Keratinocyte (primary cell): Measurements from ENCODE around the gene SPAG16. TPM values are rescaled to one million over a fixed set of nuclear protein-coding genes. Genes with fewer than 3 reads are reported as not detected.
A peak's percentile ranks its signal among the peaks of the same experiment; 100 is the strongest.

ENCODE experiments used
- DNase-seq: peaks from one replicate; pipeline ENCODE4 v3.0.0-alpha.2; 2011; ENCODE audit warnings: low read depth, missing footprints, low spot score
- FAIRE-seq: peaks from 2 replicates; lab custom pipeline; 2011; peaks lifted over from hg19 to GRCh38; lab: Jason Lieb, UNC
- H2AFZ ChIP-seq: 2 replicates; pipeline ENCODE4 v1.6.0; 2012; ENCODE audit warnings: low read length, control low read depth, inconsistent platforms; ENCODE audit not compliant: control insufficient read depth
- H3K27ac ChIP-seq: 2 replicates; pipeline ENCODE4 v1.5.1; 2011; ENCODE audit warnings: low read length; ENCODE audit not compliant: control insufficient read depth, insufficient read depth
- H3K27me3 ChIP-seq: 3 replicates; pipeline ENCODE4 v1.6.0; 2011; ENCODE audit warnings: low read length; ENCODE audit not compliant: control insufficient read depth, insufficient read depth; ENCODE audit errors: extremely low read depth
- H3K36me3 ChIP-seq, 2 experiments: 2 replicates in 1 of 2; 3 replicates in 1 of 2; pipeline ENCODE4 v1.5.1; 2011; ENCODE audit warnings: low read length in 2 of 2, mild to moderate bottlenecking in 1 of 2; ENCODE audit not compliant: control insufficient read depth in 2 of 2, insufficient read depth in 2 of 2; ENCODE audit errors: extremely low read depth in 1 of 2
- H3K4me1 ChIP-seq: 3 replicates; pipeline ENCODE4 v1.5.1; 2011; ENCODE audit warnings: low read length; ENCODE audit not compliant: control insufficient read depth, insufficient read depth; ENCODE audit errors: extremely low read depth
- H3K4me2 ChIP-seq: 3 replicates; pipeline ENCODE4 v1.6.0; 2011; ENCODE audit warnings: low read depth, low read length; ENCODE audit not compliant: control insufficient read depth, insufficient read depth; ENCODE audit errors: extremely low read depth
- H3K4me3 ChIP-seq, 3 experiments: fragments of 200-600 bp in 1 of 3; sonication (generic) in 1 of 3; 2 replicates in 2 of 3; 3 replicates in 1 of 3; pipeline ENCODE4 v1.5.1; 2011 to 2016; ENCODE audit warnings: low read length in 3 of 3, mild to moderate bottlenecking in 3 of 3, control low read depth in 2 of 3, inconsistent platforms in 1 of 3, low read depth in 1 of 3, mixed read lengths in 1 of 3, mixed run types in 1 of 3, moderate library complexity in 1 of 3; ENCODE audit not compliant: control insufficient read depth in 2 of 3, insufficient read depth in 2 of 3; ENCODE audit errors: extremely low read depth in 1 of 3
- H3K79me2 ChIP-seq: 2 replicates; pipeline ENCODE4 v1.6.0; 2012; ENCODE audit warnings: low read length; ENCODE audit not compliant: control insufficient read depth, insufficient read depth
- H3K9ac ChIP-seq: 3 replicates; pipeline ENCODE4 v1.6.0; 2011; ENCODE audit warnings: low read length; ENCODE audit not compliant: control insufficient read depth, insufficient read depth; ENCODE audit errors: extremely low read depth
- H3K9me1 ChIP-seq: 3 replicates; pipeline ENCODE4 v1.6.0; 2011; ENCODE audit warnings: low read length; ENCODE audit not compliant: control insufficient read depth, insufficient read depth; ENCODE audit errors: extremely low read depth
- H3K9me3 ChIP-seq: 2 replicates; pipeline ENCODE4 v1.5.1; 2012; ENCODE audit warnings: low read depth, low read length; ENCODE audit not compliant: control insufficient read depth
- H4K20me1 ChIP-seq: 3 replicates; pipeline ENCODE4 v1.6.0; 2011; ENCODE audit warnings: low read length; ENCODE audit not compliant: control insufficient read depth, insufficient read depth; ENCODE audit errors: extremely low read depth
- EZH2 ChIP-seq: IDR thresholded peaks from one replicate; pipeline ENCODE4 v1.6.1; 2012; ENCODE audit warnings: inconsistent platforms, mild to moderate bottlenecking, low read length, moderate library complexity
- dilution Hi-C: fragments of 300-500 bp; cut with MboI; formaldehyde crosslinking; loops from one replicate; pipeline ENCODE4 v1.7.0; 2020; ENCODE audit warnings: low sequenced_read_pairs; ENCODE audit not compliant: extremely low pct_ligation_motif_present
- polyA plus RNA-seq, 5 experiments: library from polyadenylated mRNA; depleted of rRNA in 3 of 5; stranded (reverse) in 3 of 5; stranded (forward) in 1 of 5; unstranded in 1 of 5; fragments of >200 nt; gene quantifications; 1 replicate in 1 of 5; 2 replicates in 3 of 5; 3 replicates in 1 of 5; pipeline versions ENCODE4 v1.2.1 to v1.2.3, GENCODE V29; 2011 to 2012; ENCODE audit warnings: missing spikeins in 2 of 5, low read depth in 1 of 5, low replicate concordance in 1 of 5
- TF ChIP-seq, protein P1 (sequence below), 3 experiments: IDR thresholded peaks in 1 of 3; conservative IDR thresholded peaks in 1 of 3; optimal IDR thresholded peaks in 1 of 3; 2 replicates in 2 of 3; 3 replicates in 1 of 3; pipeline versions ENCODE3 to v1.5.1; 2011; ENCODE audit warnings: low read length in 3 of 3, mild to moderate bottlenecking in 3 of 3, moderate library complexity in 2 of 3, control low read depth in 1 of 3, inconsistent platforms in 1 of 3; ENCODE audit not compliant: insufficient read depth in 2 of 3; ENCODE audit errors: extremely low read depth in 1 of 3

SPAG16 gene
- polyA plus RNA-seq, 1 donor (not counting 4 experiments of a cell fraction or from before 2014, with no cell fraction given), result 19.6 TPM

- H3K4me2 ChIP-seq, result no peak overlapping the region
- peak; percentile 39 for FAIRE-seq
- no peak for TF ChIP-seq EZH2
- TF ChIP-seq, protein P1, sequence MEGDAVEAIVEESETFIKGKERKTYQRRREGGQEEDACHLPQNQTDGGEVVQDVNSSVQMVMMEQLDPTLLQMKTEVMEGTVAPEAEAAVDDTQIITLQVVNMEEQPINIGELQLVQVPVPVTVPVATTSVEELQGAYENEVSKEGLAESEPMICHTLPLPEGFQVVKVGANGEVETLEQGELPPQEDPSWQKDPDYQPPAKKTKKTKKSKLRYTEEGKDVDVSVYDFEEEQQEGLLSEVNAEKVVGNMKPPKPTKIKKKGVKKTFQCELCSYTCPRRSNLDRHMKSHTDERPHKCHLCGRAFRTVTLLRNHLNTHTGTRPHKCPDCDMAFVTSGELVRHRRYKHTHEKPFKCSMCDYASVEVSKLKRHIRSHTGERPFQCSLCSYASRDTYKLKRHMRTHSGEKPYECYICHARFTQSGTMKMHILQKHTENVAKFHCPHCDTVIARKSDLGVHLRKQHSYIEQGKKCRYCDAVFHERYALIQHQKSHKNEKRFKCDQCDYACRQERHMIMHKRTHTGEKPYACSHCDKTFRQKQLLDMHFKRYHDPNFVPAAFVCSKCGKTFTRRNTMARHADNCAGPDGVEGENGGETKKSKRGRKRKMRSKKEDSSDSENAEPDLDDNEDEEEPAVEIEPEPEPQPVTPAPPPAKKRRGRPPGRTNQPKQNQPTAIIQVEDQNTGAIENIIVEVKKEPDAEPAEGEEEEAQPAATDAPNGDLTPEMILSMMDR (optimal IDR thresholded peaks at IDR 0.05 in 1 of 3, IDR thresholded peaks at IDR 0.05 in 1 of 3, conservative IDR thresholded peaks at IDR 0.05 in 1 of 3; ENCODE audit: extremely low read depth in 1 of 3, insufficient read depth in 2 of 3, low read length in 3 of 3), result no peak
Measured at GRCh38 chr2:214135966-214136365, 851.7 kb downstream of the SPAG16 start.

GRCh38 chr2:214138779-214139178 lies 854.5 kb downstream of the SPAG16 start:
- Histone ChIP-seq H3K4me3 (no peak overlapping the region), H3K9me3 (no peaks in the 10 kb centered on the region), H3K4me1 (peaks cover 10% of the 10 kb centered on the region), H3K36me3 (no peaks in the 10 kb centered on the region), H4K20me1 (no peaks in the 10 kb centered on the region), H3K4me2 (no peak overlapping the region), H3K9me1 (no peaks in the 10 kb centered on the region), H2AFZ (no peak overlapping the region), H3K27ac (no peak overlapping the region), H3K27me3 (no peaks in the 10 kb centered on the region), H3K79me2 (no peaks in the 10 kb centered on the region), H3K9ac (no peak overlapping the region)
- TF ChIP-seq, protein P1 (optimal IDR thresholded peaks at IDR 0.05 in 1 of 3, IDR thresholded peaks at IDR 0.05 in 1 of 3, conservative IDR thresholded peaks at IDR 0.05 in 1 of 3; ENCODE audit: extremely low read depth in 1 of 3, insufficient read depth in 2 of 3, low read length in 3 of 3), result no peak
- no peak for TF ChIP-seq EZH2
- FAIRE-seq (no peak), DNase-seq (no peak)
- dilution Hi-C loops, result no loop called here

More at GRCh38 chr2:214135966-214136365, 851.7 kb downstream of the SPAG16 start:
- H3K36me3 ChIP-seq, result no peaks in the 10 kb centered on the region
- dilution Hi-C loops, result no loop called here
- no peak overlapping the region for H2AFZ ChIP-seq
- no peaks in the 10 kb centered on the region for H4K20me1 ChIP-seq
- no peak overlapping the region for H3K4me3 ChIP-seq
- H3K9ac ChIP-seq, result no peak overlapping the region
- H3K4me1 ChIP-seq, result peaks cover 10% of the 10 kb centered on the region
- no peak for DNase-seq
- no peaks in the 10 kb centered on the region for H3K79me2 ChIP-seq
- no peaks in the 10 kb centered on the region for H3K9me3 ChIP-seq
- H3K27ac ChIP-seq, result no peak overlapping the region
- H3K27me3 ChIP-seq, result no peaks in the 10 kb centered on the region
- H3K9me1 ChIP-seq, result no peaks in the 10 kb centered on the region
